Activated T-cell treated with anti-CD3 and anti-CD28 coated beads for 24 hours (primary cell): ENCODE data around the gene MYMK.

Experiments
- DNase-seq: peaks from one replicate; pipeline ENCODE4 v3.0.0-alpha.2; 2020; ENCODE audit warnings: low read depth

MYMK gene

DNA sequence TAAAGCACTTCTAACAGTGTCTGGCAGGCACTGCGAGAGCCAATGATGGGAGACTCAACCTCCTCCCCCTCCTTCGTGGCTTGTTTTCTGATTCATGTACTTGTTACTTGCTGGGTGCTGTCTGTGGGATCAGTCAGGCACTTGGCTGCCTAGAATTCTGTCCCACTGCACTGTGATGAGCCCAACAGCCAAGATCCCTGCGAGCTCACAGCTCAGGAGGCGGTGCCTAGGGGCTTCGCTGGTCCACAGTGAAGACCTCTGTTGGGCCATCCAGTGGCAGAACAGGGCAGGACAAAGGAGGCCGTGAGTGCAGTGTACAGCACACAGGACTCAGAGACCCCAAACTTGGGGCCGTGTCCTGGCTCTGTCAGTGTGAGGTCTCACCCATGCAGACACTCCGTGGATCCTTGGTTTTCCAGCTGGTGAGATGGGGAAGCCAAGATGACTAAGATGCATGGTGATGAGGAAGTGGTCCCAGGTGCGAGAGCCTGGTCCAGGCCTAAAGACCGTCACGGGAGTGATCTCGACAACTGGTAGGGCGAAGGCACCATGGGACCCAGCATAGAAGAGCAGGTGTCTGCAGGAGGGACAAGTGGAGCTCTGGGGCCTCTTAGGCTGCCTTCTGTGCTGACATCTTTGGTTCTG, 19.5 kb downstream of the MYMK start:
- no peak for DNase-seq

- no peak for DNase-seq
These were observed 22.6 kb downstream of the MYMK start for GRCh38 chr9:133502112-133502511.

- DNase-seq = no peak
These were observed 24.9 kb downstream of the MYMK start for GRCh38 chr9:133499892-133500270.

GRCh38 chr9:133499132-133499891, 25.4 kb downstream of the MYMK start:
- DNase-seq = no peak

DNA sequence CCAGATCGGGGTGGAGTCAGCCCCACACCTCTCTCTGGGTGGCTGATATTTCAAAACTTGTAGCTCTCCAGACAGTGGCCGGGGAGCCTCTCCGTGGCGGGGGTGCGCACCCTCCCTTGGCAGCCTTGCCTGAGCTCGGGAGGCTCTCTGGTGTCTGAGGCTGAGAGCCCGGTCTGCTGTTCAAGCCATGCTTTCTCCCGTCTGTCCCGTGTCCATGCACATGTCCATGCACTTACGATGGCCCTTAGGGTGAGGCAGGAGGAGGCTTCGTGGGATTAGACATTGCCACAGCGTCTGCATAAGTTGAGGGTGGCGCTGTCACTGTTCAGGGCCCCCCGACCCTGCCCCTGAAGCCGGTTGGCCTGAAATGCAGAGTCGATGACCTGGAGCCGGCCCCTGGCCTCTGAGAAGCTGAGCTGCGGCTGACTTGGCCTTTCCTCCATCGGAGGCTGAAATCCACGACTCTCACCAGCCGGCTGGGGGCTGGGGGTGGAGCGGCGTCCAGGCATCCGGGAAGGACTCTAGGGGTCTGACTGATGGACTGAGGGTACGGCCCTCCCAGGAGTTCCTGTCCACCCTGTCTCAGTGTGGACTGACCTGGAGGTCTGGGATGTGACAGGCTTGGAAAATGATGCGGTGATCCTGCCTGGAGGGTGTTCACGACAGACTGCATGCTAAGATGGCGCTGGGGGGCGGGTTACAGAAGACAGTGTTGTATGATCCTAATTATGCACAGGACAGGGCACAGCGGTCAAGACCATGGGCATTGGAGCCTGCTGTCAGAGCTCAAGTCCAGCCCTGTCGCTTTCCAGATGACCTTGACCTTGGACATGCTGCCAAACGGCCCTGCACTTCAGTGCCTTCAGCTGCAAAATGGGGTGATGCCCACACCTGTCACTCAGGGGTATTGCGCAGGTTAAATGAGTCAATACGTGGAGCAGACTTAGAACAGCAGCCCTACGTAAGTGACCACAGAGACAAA, 27.6 kb downstream of the MYMK start:
- DNase-seq = no peak

GRCh38 chr9:133495327-133496293, 29.1 kb downstream of the MYMK start:
- no peak for DNase-seq

DNA sequence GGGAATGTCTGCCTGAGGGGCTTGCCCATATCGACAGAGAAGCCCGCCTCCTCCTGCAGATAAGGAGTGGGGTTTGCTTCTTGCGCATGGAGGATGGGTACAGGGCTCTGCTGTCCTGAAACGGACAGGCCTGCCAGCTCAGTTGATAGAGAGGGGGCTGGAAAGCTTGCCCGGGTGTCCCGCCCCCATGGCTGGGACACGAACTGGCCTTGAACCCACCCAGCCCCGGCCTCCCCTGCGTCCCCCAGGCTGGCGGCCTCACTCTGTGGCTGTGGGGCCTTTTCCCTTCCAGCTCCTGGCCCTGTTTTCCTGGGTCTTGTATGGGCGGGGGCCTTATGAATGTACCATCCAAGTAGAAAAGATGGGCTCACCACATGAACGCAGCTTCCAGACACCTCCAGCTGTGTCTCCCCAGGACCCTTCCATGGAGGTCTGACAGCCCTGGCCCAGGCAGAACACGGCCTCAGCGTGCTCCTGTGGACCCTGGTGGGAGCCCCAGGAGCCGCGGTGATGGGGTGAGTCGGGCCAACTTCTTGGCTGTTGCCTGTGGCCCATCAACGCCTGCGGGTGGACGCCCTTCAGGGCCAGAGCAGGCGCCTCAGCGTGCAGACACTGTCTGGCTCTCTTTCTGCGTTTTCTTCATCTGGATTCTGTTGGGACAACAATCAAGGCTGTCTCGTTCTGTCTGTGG, 30.0 kb downstream of the MYMK start:
- DNase-seq = no peak

- DNase-seq = no peak
These were observed 30.8 kb downstream of the MYMK start for GRCh38 chr9:133493845-133494540.

DNA sequence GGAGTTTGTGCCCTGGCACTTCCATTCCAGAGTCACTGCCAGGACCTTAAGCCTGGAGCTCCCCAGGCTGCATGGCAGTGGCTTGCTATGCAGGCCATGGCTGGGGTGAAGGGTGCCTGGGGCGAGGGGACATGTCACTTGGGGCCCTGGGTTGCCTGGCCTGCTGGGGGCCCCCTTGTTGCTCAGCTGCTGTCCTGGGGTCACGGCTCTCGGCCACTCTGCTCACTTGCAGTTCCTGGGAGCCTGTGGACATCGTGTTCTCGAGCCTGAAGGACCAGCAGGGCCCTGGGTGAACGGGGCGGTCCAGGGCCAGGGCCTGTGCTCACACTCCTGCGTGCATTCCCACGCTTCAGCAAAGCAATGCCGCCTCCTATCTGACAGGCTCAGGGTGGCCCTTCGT, 31.3 kb downstream of the MYMK start:
- DNase-seq = no peak

- DNase-seq = no peak
These were observed 32.4 kb downstream of the MYMK start for GRCh38 chr9:133492061-133493021.

GRCh38 chr9:133491656-133491925, 33.2 kb downstream of the MYMK start:
- DNase-seq = no peak

GRCh38 chr9:133490865-133491655, 33.7 kb downstream of the MYMK start:
- no peak for DNase-seq

DNA sequence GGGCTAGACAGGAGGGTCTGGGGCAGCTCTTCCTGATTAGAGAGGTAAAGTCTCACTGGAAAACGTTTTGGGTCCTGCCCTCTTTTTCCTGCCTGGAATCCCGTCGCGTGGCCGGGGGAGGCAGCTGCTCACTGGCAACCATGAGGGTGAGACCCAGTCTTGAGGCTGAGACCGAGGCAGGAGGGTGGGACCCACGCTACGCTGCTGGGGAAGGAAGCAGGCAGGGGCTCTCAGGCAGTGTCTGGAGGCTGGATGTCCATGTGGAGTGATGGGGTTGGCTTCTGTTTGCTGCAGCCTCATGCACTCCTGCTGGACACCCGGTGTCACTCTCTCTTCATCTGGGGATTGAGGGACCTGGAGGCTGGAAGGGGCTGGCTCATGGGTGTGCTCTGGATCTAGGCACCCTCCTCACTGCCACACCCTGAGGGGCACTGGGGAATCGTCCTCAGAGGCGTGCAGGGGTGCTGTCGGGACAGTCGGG, 34.5 kb downstream of the MYMK start:
- no peak for DNase-seq

GRCh38 chr9:133489253-133490190, 35.2 kb downstream of the MYMK start:
- DNase-seq = no peak

DNA sequence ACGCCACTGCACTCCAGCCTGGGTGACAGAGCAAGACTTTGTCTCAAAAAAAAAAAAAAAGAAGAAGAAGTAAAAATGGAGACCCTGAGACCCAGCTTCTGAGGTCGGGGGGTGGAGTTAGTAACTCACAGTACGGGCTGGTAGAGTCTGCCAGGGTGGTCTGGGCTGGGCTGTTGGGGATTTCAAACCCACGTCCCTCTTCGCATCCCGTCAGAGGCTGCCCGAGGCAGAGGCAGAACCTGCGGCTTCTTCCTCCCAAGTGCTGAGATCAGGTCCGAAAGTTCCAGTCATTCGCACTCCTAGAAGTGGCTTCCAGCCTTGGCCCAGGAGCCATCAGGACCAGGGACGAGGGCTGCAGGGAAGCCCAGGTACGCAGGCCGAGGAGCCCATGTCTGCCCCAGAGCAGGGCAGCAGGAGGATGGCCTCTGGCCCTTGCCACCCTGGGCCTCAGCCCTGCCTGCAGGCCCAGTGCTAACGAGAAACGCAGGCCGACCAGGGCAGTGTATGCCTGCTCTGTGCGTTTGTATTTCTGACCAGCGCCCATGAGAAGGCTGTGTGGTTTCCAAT, 36.0 kb downstream of the MYMK start:
- no peak for DNase-seq

- DNase-seq = no peak
These were observed 37.4 kb downstream of the MYMK start for GRCh38 chr9:133487331-133487725.
